ENCODE data around the gene TUBGCP3. TPM values are rescaled to one million over a fixed set of nuclear protein-coding genes. Genes with fewer than 3 reads are reported as not detected.

TUBGCP3 gene
- total and polyA plus RNA-seq, 2 experiments from 2014 or later, result 12.5 to 12.9 TPM

DNA sequence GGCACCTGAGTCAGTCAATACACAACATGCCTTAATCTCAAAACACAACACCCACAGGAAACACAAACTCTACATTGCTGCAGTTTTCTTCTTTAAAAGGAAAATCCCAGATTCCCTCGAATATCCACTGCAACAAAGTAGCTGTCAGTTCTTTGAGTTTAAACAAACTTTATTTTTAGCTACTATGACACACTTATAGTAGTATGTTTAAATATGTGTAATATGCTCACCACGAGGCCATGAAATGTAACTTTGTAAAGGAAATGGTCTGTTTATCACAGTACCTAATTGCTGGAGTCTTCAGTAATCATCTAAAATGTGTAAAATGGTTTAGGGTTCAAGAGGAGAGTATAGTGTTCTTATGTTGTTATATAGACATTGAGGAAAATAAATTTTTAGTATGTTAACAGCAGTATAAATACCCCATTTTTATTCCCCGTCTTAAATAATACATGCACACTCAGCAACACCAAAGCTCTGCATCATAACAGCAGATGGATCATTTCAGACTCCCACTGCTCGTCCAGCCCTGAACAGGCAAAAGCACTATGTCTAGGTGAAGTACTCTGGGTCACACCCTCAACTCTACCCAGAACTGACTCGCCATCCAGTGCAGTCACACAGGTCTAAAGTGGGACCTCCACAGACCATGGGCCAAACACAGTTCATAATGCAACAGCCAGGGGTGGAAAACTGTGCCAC is 20.6 kb downstream of the TUBGCP3 start:
- no peak for DNase-seq (ENCODE audit: low read depth in 1 of 2, low spot score in 1 of 2)
- Histone ChIP-seq H3K36me3 (peaks cover 3% of the 10 kb centered on the region), H3K27me3 (no peaks in the 10 kb centered on the region), H3K4me1 (ENCODE audit: low read depth) (no peaks in the 10 kb centered on the region), H3K9me3 (ENCODE audit: low read depth) (no peaks in the 10 kb centered on the region), H3K4me3 (no peak overlapping the region), H3K27ac (no peak overlapping the region)
- TF ChIP-seq, protein P1, sequence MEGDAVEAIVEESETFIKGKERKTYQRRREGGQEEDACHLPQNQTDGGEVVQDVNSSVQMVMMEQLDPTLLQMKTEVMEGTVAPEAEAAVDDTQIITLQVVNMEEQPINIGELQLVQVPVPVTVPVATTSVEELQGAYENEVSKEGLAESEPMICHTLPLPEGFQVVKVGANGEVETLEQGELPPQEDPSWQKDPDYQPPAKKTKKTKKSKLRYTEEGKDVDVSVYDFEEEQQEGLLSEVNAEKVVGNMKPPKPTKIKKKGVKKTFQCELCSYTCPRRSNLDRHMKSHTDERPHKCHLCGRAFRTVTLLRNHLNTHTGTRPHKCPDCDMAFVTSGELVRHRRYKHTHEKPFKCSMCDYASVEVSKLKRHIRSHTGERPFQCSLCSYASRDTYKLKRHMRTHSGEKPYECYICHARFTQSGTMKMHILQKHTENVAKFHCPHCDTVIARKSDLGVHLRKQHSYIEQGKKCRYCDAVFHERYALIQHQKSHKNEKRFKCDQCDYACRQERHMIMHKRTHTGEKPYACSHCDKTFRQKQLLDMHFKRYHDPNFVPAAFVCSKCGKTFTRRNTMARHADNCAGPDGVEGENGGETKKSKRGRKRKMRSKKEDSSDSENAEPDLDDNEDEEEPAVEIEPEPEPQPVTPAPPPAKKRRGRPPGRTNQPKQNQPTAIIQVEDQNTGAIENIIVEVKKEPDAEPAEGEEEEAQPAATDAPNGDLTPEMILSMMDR (IDR thresholded peaks at IDR 0.05; ENCODE audit: low read depth, low read length), result no peak

DNA sequence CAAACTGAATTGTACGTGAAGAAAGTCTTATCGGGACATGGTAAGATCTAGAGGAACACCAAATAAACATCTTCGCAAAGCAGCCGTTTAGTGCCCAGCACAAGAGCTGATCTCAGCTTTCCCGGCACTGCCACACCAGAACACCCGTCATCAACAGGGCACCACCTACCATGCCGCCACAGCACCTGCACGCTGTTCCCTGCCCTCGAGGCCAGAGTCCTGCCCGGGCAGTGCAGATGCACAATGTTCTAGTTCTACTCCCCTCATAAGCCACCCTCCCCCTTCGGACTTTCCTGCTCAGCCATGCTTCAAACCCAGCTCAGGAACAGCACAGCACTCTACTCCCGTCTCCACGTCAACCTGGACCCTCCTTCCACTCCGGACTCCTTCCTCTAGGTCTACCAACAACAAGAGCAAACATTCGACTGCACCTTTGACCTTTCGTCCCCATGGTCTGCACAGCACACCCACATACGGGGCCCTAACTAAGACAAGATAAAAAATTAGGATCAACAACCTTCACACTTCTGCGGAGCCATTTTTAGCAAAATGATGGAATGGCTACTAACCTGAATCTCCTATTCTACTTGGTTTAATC is 25.1 kb downstream of the TUBGCP3 start:
- DNase-seq (ENCODE audit: low read depth in 1 of 2, low spot score in 1 of 2), result no peak
- Histone ChIP-seq H3K27ac (no peak overlapping the region), H3K4me1 (ENCODE audit: low read depth) (peaks cover 2% of the 10 kb centered on the region), H3K4me3 (no peak overlapping the region), H3K9me3 (ENCODE audit: low read depth) (no peaks in the 10 kb centered on the region), H3K27me3 (no peaks in the 10 kb centered on the region), H3K36me3 (peaks cover 5% of the 10 kb centered on the region)
- TF ChIP-seq, protein P1 (IDR thresholded peaks at IDR 0.05; ENCODE audit: low read depth, low read length), result no peak

DNA sequence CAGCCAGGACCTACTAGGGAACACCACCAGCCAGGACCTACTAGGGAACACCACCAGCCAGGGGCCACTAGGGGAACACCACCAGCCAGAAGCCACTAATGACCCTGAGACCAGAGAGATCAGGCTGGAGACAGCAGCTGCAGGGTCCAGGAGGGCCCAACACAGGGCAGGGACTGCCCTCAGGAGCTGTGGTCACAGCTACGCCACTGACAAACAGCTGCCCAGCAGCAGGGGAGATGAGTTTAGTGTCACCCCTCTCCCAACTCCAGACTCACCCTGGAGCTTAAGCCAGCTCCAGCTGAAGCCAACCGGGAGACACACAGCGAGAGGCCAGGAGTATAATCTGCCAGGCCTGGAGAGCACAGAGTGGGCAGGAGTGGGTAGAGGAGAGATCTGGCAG is 25.7 kb downstream of the TUBGCP3 start:
- no peak overlapping the region for H3K4me3 ChIP-seq
- no peaks in the 10 kb centered on the region for H3K9me3 ChIP-seq (ENCODE audit: low read depth)
- peaks cover 2% of the 10 kb centered on the region for H3K4me1 ChIP-seq (ENCODE audit: low read depth)
- no peak for DNase-seq (ENCODE audit: low read depth in 1 of 2, low spot score in 1 of 2)
- H3K27ac ChIP-seq, result no peak overlapping the region
- peaks cover 8% of the 10 kb centered on the region for H3K36me3 ChIP-seq
- H3K27me3 ChIP-seq, result no peaks in the 10 kb centered on the region
- TF ChIP-seq, protein P1 (IDR thresholded peaks at IDR 0.05; ENCODE audit: low read depth, low read length), result no peak

DNA sequence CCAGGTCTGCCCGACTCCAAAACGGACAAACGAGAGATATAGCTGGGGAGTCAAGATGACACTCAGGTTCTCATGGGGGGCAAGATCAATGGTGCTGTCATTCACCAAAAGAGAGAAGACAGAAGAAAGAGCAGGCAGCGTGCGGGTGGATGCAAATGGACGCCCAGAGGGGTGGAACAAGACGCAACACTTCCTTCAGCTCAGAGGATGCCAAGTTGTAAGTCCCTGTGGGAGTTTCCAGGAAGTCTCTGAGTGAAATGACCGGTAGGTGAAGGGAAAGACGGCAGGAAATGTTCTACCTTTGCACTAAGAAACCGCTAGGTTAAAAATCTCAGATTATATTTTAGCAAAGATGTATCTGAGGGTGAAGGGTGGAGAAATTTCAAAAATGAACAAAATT is 26.5 kb downstream of the TUBGCP3 start:
- H3K4me3 ChIP-seq, result no peak overlapping the region
- TF ChIP-seq, protein P1 (IDR thresholded peaks at IDR 0.05; ENCODE audit: low read depth, low read length), result no peak
- H3K9me3 ChIP-seq (ENCODE audit: low read depth), result no peaks in the 10 kb centered on the region
- DNase-seq (ENCODE audit: low read depth in 1 of 2, low spot score in 1 of 2), result no peak
- H3K27ac ChIP-seq, result no peak overlapping the region
- peaks cover 3% of the 10 kb centered on the region for H3K4me1 ChIP-seq (ENCODE audit: low read depth)
- peaks cover 8% of the 10 kb centered on the region for H3K36me3 ChIP-seq
- no peaks in the 10 kb centered on the region for H3K27me3 ChIP-seq

DNA sequence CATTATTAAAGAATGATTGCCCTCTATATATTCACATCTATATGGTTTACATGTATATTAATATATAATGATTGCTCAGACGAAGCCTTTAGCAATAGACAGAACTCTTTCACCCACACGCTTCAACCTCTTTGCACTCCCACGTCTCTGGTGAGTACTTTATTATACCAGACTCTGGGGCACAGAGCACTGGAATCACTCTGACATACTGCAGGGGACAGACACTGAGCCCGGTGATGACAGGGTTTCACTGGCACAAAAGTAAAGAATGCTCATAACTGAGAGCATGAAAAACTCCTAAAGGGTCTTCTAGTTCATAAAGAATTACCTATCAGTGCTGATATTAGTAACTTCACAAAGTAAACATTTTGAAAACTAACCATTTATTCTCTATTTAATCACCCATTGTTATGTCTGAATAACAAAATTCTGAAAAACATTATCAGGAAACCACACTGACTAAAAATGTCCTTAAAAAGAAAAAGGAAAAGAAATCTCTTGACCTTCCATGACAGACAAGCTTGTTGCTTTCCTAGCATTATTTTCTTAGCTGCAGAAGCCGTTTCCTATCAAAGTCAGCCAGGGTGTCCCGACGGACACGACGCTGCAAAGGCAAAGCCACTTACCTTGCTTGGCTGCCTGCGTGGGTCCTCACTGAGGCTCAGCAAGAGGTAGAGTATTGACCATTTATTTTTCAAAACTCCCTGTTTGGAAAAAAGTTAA is 29.1 kb downstream of the TUBGCP3 start:
- Histone ChIP-seq H3K27me3 (no peaks in the 10 kb centered on the region), H3K27ac (peak overlapping the region; percentile 22), H3K36me3 (peaks cover 17% of the 10 kb centered on the region), H3K9me3 (ENCODE audit: low read depth) (no peaks in the 10 kb centered on the region), H3K4me3 (no peak overlapping the region), H3K4me1 (ENCODE audit: low read depth) (peaks cover 14% of the 10 kb centered on the region)
- no peak for DNase-seq (ENCODE audit: low read depth in 1 of 2, low spot score in 1 of 2)
- TF ChIP-seq, protein P1 (IDR thresholded peaks at IDR 0.05; ENCODE audit: low read depth, low read length), result no peak

All from cardiac muscle cell (in vitro differentiated cells and primary cell).